MM.1S (cell line): Measurements from ENCODE around the gene ERI3.

ENCODE experiments used
- DNase-seq: peaks from one replicate; pipeline ENCODE4 v3.0.0-alpha.2; 2015
- H2AFZ ChIP-seq: fragments of 300-600 bp; sonication (generic); 2 replicates; pipeline ENCODE4 v1.6.0; 2016; ENCODE audit warnings: antibody characterized with exemption, low read length
- H3F3A ChIP-seq: fragments of 300-600 bp; sonication (generic); 2 replicates; pipeline ENCODE4 v1.6.1; 2016; ENCODE audit warnings: mild to moderate bottlenecking, antibody characterized with exemption, low read length, moderate library complexity, mixed read lengths; ENCODE audit not compliant: insufficient read depth
- H3K27ac ChIP-seq: fragments of 300-600 bp; sonication (generic); 2 replicates; pipeline ENCODE4 v1.5.1; 2016; ENCODE audit warnings: mild to moderate bottlenecking, low read length
- H3K27me3 ChIP-seq: fragments of 300-600 bp; sonication (generic); replicated peaks from 2 replicates; pipeline ENCODE4 v1.6.0; 2016; ENCODE audit warnings: low read length; ENCODE audit not compliant: insufficient read depth
- H3K36me3 ChIP-seq: fragments of 300-600 bp; sonication (generic); replicated peaks from 2 replicates; pipeline ENCODE4 v1.6.1; 2016; ENCODE audit warnings: mild to moderate bottlenecking, low read length, mixed read lengths; ENCODE audit not compliant: insufficient read depth
- H3K4me1 ChIP-seq: fragments of 300-600 bp; sonication (generic); 2 replicates; pipeline ENCODE4 v1.6.1; 2016; ENCODE audit warnings: low read length, mixed read lengths
- H3K4me2 ChIP-seq: fragments of 300-600 bp; sonication (generic); 2 replicates; pipeline ENCODE4 v1.6.0; 2016; ENCODE audit warnings: low read depth, low read length
- H3K4me3 ChIP-seq: fragments of 300-600 bp; sonication (generic); 2 replicates; pipeline ENCODE4 v1.5.1; 2016; ENCODE audit warnings: low read length, mixed read lengths
- H3K79me2 ChIP-seq: fragments of 300-600 bp; sonication (generic); 2 replicates; pipeline ENCODE4 v1.6.1; 2016; ENCODE audit warnings: mixed run types, low read length, mixed read lengths
- H3K9ac ChIP-seq: fragments of 300-600 bp; sonication (generic); 2 replicates; pipeline ENCODE4 v1.6.1; 2016; ENCODE audit warnings: low read length, mixed read lengths
- H3K9me2 ChIP-seq: fragments of 300-600 bp; sonication (generic); replicated peaks from 2 replicates; pipeline ENCODE4 v1.6.1; 2016; ENCODE audit warnings: mild to moderate bottlenecking, low read length, mixed read lengths; ENCODE audit not compliant: insufficient read depth
- H3K9me3 ChIP-seq: fragments of 300-600 bp; sonication (generic); replicated peaks from 2 replicates; pipeline ENCODE4 v1.6.1; 2016; ENCODE audit warnings: mild to moderate bottlenecking, low read length, mixed read lengths; ENCODE audit not compliant: insufficient read depth
- H4K20me1 ChIP-seq: fragments of 300-600 bp; sonication (generic); 2 replicates; pipeline ENCODE4 v1.6.1; 2016; ENCODE audit warnings: mild to moderate bottlenecking, low read length, moderate library complexity, mixed read lengths; ENCODE audit not compliant: insufficient read depth
- EZH2 ChIP-seq: fragments of 300-600 bp; sonication (generic); optimal IDR thresholded peaks from 2 replicates; pipeline ENCODE3; 2017; ENCODE audit warnings: low read depth, mild to moderate bottlenecking, antibody characterized with exemption, low read length, mixed read lengths
- EZH2phosphoT487 ChIP-seq: fragments of 300-600 bp; sonication (generic); IDR thresholded peaks from 2 replicates; pipeline ENCODE4 v1.6.1; 2018; ENCODE audit warnings: antibody characterized with exemption, low read length
- TF ChIP-seq, protein P1 (sequence below): fragments of 300-600 bp; sonication (generic); IDR thresholded peaks from 2 replicates; pipeline ENCODE4 v1.5.1; 2016; ENCODE audit warnings: antibody characterized with exemption, low read length, mixed read lengths

ERI3 gene

DNA sequence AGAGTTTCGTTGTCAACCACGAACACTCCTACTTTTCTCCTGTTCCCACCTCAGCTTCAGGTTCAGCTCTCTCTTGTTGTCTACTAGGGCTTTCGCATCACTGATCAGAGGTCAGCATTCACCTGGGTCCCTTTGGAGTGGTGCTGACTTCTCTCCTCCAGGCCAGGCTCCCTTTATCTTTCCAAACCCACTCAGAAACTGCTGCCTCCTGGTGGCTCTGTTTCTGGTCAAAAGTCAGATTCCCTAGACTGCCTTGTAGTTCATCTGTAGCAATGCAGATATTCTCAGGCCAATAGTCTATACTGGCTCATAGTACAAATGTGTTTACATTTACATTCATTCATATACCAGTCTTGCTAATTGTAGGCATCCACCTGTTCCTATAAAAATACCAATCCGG, 6.4 kb upstream of the ERI3 start:
- H3K9me2 ChIP-seq: no peaks in the 10 kb centered on the region
- TF ChIP-seq EZH2 (no peak), EZH2phosphoT487 (no peak)
- TF ChIP-seq, protein P1, sequence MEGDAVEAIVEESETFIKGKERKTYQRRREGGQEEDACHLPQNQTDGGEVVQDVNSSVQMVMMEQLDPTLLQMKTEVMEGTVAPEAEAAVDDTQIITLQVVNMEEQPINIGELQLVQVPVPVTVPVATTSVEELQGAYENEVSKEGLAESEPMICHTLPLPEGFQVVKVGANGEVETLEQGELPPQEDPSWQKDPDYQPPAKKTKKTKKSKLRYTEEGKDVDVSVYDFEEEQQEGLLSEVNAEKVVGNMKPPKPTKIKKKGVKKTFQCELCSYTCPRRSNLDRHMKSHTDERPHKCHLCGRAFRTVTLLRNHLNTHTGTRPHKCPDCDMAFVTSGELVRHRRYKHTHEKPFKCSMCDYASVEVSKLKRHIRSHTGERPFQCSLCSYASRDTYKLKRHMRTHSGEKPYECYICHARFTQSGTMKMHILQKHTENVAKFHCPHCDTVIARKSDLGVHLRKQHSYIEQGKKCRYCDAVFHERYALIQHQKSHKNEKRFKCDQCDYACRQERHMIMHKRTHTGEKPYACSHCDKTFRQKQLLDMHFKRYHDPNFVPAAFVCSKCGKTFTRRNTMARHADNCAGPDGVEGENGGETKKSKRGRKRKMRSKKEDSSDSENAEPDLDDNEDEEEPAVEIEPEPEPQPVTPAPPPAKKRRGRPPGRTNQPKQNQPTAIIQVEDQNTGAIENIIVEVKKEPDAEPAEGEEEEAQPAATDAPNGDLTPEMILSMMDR: no peak
- H3K9me3 ChIP-seq: no peaks in the 10 kb centered on the region
- no peak overlapping the region for H3K4me3 ChIP-seq
- H3K4me1 ChIP-seq: no peaks in the 10 kb centered on the region
- no peak overlapping the region for H3K4me2 ChIP-seq
- DNase-seq: no peak
- no peak overlapping the region for H3K9ac ChIP-seq
- H3F3A ChIP-seq: no peaks in the 10 kb centered on the region
- H3K27me3 ChIP-seq: no peaks in the 10 kb centered on the region
- H2AFZ ChIP-seq: no peak overlapping the region
- H3K79me2 ChIP-seq: no peaks in the 10 kb centered on the region
- H3K27ac ChIP-seq: no peak overlapping the region
- H3K36me3 ChIP-seq: no peaks in the 10 kb centered on the region
- no peaks in the 10 kb centered on the region for H4K20me1 ChIP-seq

DNA sequence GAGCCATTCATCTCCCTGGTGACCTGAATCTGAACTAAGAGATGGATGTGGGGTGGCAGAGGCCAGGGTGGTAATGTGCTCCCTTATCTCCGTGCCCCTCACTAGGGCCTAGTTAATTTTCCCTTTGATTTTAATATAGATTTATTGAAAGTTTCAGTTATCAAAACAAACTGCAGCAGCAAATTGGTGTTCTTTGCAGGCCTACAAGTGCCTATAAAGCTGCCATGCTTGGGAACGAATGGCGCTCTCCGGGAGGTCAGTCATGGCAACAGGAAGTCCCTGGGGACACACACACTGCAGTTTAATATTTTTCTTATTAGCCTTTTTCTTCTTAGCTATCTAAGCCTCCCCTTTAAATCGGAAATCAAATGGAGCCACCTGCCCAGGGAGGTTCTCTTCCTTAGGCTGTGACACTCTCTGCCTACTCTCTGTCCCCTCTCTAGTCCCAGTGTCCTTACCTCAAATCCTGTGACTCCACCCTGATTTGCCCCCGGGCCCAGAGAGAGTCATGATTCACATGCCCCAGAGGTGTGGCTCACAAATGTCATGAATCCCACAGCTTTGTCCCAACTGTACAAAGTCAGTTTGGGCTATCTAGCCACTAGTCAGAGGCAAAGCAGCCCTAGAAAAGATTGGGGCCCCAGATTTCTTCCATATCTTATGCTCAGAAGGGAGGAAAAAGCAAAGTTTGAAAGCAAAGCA, 4.3 kb upstream of the ERI3 start:
- Histone ChIP-seq H3K4me1 (peaks cover 7% of the 10 kb centered on the region), H3F3A (no peaks in the 10 kb centered on the region), H3K36me3 (no peaks in the 10 kb centered on the region), H2AFZ (no peak overlapping the region), H3K9ac (no peak overlapping the region), H4K20me1 (no peaks in the 10 kb centered on the region), H3K4me2 (no peak overlapping the region), H3K79me2 (peaks cover 5% of the 10 kb centered on the region), H3K9me2 (no peaks in the 10 kb centered on the region), H3K4me3 (no peak overlapping the region), H3K9me3 (no peaks in the 10 kb centered on the region), H3K27ac (no peak overlapping the region), H3K27me3 (no peaks in the 10 kb centered on the region)
- no peak for DNase-seq
- no peak for TF ChIP-seq EZH2
- TF ChIP-seq EZH2phosphoT487: no peak
- TF ChIP-seq, protein P1: no peak

DNA sequence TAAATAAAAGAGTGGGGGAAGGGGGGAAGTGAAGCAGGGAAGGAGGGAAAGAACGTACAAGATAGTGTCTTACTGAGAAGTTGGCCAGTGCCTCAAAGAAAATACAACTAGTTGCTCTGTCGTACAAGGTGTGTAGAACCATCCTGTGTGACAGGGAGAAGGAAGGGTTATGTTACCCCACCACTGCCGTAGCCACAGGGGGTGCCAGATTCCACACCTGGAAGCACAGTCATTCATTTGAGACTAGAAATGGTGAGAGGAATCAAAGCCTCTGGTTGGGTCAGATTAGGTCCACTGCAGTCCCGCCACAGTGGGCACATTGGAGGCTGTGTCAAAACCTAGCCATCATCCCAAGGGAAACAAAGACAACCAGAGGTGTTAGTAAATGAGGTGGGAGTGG, 2.7 kb upstream of the ERI3 start:
- Histone ChIP-seq H3K36me3 (no peaks in the 10 kb centered on the region), H4K20me1 (no peaks in the 10 kb centered on the region)

More for the DNA sequence above, 2.7 kb upstream of the ERI3 start:
- no peak overlapping the region for H3K9ac ChIP-seq
- H3K27me3 ChIP-seq: no peaks in the 10 kb centered on the region
- no peak for DNase-seq
- no peak overlapping the region for H3K4me3 ChIP-seq
- H3K9me3 ChIP-seq: no peaks in the 10 kb centered on the region
- H3K27ac ChIP-seq: no peak overlapping the region
- H3K4me1 ChIP-seq: peaks cover 12% of the 10 kb centered on the region
- no peaks in the 10 kb centered on the region for H3F3A ChIP-seq
- H2AFZ ChIP-seq: no peak overlapping the region
- no peak overlapping the region for H3K4me2 ChIP-seq
- TF ChIP-seq, protein P1: no peak
- TF ChIP-seq EZH2 (no peak), EZH2phosphoT487 (no peak)
- H3K79me2 ChIP-seq: peaks cover 22% of the 10 kb centered on the region
- H3K9me2 ChIP-seq: no peaks in the 10 kb centered on the region
